GM04503 (cell line): ENCODE measurements around the gene CELSR1.

Experiments used
- DNase-seq: peaks from one replicate; pipeline ENCODE4 v3.0.0-alpha.2; 2012; ENCODE audit warnings: low read depth

The CELSR1 gene

GRCh38 chr22:46574993-46575910 is 37.8 kb upstream of the CELSR1 start:
- DNase-seq: no peak

DNA sequence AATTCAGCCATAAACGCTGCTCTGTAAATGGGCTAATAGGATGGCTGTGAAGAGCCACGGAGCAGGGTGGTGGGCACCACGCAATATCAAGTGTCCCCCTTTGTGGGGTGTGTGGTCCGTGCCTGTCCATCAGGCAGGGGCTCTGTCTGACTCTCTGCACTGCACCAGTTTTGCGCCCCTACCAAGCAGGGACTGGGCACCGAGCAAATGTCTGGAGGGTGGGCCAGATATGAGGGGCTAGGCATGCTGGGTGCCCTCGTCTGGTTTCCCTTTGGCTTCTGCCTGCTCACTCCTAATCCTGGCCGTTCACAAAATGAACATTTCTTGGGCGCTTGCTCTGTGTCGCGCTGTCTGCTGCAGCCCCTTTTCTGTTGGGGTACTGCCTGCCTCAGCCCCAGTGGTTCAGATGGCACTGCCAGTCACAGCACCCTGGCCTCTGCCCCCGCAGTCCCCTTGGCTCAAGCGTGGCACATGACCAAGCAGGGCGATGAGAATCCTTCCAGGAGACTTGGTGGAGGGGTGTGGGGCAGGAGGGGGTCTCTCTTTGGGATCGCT is 37.1 kb upstream of the CELSR1 start:
- DNase-seq: no peak

DNA sequence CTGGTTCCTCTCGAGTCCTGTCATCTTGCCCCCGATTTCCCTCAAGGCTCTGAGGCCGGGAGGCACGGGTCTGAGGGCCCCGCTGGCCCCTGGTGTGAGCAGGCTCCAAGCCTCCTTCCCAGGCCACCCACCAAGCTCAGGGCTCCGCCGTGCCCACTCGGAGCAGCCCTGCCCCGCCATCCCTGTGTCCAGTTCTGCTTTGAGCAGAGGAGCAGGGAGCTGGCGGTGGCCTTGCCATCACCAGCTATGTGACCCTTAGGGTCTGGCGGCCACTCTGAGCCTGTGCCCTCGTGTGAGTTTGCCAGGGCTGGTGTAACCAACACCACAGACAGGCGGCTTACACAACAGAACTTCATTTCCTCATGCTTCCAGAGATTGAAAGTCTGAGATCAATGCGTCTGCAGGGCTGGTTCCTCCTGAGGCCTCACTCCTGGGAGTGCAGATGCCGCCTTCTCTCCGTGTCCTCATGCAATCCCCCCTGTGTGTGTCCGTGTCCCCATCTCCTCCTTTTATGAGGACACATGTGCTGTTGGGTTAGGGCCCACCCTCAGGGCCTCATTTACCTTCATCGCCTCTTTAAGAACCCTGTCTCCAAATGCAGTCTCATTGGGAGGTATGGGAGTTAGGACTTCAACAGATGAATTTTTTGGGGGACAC is 36.5 kb upstream of the CELSR1 start:
- no peak for DNase-seq

DNA sequence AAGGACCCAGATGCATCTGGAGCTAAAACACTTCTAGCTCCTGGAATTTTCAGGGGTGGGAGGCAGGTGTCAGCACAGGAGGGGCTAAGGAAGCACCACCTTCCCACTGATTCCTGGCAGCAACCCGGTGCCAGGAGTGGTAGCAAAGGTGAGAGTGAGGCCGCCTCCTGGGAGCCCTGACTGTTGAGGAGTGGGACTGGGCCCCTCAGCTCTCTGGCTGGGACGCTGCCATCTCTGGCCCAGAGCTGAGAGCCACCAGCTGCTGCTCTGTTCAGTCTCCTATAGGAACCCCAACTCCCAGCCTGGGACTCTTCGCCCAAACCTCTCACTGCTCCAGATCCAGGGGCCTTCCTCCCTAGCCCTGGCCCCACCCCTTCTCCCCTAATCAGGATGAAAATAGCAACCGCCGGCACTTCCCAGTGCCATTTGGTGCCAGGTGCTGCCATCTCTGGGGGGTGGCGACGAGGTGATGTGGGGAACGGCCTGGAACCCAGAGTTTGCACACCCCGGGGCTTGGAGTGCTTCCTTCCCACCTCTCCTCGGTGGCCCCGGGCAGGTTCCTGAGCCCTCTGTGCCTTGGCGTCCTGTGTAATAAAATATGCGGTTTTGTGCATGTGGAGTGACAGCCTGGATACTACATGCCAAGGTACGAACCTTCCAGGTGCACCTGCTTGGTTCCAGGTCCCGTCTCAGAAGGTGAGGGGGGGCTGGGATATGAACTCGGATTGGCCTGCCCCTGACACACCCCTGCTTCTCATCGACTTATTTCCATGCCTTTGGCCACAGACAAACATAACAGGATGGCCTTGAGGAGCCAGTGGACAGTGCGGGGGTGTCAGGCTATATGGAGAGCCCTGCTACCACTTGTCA is 35.7 kb upstream of the CELSR1 start:
- no peak for DNase-seq

GRCh38 chr22:46571642-46572250 is 34.3 kb upstream of the CELSR1 start:
- no peak for DNase-seq

GRCh38 chr22:46569848-46570695 is 32.7 kb upstream of the CELSR1 start:
- DNase-seq: no peak

DNA sequence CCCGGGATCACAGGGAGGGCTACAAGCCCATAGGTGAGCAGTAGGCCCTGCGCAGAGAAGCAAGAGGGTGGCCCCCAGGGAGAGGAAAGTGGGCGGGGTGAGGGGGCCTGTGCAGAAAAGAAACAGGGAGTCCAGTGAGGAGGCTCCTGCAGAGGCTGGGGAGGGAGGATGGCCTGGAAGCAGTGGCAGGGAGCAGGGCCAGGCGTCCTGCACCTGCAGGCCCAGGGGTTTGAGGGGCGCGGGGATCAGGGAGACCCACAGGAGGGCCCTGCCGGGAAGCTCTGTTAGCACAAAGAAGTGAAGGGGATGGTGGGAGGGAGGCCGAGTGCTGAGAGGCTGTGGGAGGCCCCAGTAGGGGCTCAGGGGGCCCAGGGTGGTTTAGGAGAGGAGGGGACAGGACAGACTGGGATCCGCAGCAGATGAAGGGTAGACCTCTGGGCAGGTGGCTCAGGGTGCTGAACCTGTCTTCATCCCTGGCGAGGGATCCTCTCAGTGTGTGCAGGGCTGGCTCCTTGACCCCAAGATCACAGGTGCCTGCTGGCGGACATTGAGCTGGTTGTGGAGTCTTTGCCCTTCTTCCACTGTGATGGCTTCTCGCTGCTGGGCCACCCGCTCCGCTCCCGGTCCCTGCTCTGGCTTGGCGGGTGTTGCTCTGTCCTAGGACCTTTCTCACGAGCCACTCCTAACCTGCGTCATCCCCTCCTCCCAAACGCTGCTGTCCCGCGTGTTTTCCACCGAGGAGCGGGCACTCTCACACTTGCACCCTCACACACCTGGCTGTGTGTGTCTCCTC is 31.8 kb upstream of the CELSR1 start:
- no peak for DNase-seq

DNA sequence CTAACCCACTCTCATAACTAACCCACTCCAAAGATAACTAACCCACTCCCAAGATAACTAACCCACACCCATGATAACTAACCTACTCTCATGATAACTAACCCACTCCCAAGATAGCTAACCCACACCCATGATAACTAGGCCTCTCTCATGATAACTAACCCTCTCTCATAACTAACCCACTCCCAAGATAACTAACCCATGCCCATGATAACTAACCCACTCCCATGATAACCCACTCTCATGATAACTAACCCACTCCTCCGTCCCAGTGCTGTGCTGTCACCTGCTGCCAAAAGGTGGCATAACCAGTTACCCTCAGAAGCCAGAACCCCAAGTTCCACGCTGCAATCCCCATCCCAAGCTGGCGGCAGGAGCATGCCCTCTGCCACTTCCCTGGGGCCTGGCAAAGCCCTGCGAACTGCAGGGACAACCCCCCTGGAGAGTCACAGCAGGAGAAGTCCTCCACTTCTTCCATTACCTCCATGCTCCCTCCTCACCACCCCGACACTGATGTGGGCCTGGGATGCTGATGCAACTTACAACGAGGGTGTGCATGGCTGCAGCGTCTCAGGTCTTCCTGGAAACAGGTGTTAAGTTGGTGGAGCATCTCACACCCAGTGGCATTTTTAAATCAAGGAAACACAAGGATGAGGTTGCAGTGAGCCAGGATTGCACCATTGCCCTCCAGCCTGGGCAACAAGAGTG is 30.8 kb upstream of the CELSR1 start:
- DNase-seq: no peak

GRCh38 chr22:46567471-46567870 is 30.1 kb upstream of the CELSR1 start:
- DNase-seq: no peak

DNA sequence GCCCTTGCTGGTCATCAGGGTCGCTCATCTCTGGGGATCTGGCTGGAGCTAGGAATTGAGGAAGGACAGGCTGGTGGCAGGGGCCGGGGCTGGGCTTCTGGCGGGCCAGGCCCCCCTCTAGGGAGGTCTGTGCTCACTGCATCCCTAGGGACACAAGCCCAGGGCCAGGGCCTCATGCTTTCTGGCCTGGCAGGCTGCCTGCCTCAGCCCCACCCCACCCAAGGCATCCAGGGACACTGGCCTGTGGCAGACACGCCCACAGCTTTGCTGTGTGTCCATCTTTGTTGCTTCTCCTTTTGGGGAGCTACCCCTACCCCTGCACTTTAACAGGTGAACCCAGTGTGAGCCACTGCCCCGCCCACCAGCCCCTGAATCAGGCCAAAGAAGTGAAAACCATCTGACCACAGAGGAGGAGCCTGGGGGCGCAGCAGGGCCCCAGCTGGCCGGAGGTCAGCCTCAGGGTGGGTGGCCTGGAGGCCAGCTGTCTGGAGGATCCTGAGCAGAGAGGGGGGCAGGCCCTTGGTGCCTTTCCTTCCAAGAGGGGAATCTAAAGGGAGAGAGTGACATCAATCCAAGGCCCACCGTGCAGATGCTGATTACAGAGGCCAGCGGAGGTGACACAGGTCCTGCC is 26.8 kb upstream of the CELSR1 start:
- no peak for DNase-seq

- DNase-seq: no peak
These were observed 26.1 kb upstream of the CELSR1 start for GRCh38 chr22:46563381-46564083.

- no peak for DNase-seq
These were observed 24.1 kb upstream of the CELSR1 start for GRCh38 chr22:46561435-46561905.

GRCh38 chr22:46560696-46561295 is 23.4 kb upstream of the CELSR1 start:
- no peak for DNase-seq

GRCh38 chr22:46557736-46558480 is 20.5 kb upstream of the CELSR1 start:
- no peak for DNase-seq

DNA sequence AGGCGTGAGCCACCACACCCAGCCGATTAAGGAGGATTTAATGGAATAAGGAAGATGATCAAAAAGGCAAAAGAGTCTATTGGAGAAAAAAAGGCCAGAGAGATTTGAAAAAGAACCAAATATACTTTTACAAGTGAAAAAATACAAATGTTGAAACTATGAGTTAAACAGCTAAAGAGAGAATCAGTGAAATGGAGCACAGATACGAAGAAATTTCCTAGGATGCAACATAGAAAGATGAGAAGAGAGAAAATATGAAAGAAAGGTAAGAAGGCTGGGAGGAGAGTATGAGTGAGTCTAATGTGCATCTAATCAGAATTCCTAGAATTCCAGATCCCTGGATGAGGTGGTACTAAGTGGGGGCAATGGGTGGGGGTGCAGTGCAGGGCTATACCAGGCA is 19.4 kb upstream of the CELSR1 start:
- DNase-seq: no peak

DNA sequence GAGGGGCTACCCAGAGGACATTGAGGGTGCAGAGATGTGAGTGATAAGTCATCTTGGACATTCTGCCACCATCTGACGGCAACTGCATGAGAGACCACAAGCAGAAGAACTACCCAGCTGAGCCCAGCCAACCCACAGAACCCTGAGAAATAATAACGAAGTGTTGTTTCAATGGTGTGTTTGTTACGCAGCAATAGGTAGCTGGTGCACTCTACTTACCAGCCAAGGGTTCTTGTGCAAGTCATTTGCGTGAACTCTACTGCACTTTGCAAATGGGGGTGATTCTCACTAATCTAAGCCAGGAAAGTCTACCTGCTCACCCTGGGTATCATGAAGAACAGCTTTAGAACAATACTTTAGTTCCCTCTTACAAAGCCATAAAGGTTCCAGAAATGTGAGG is 15.8 kb upstream of the CELSR1 start:
- DNase-seq: no peak

GRCh38 chr22:46551996-46552395 is 14.6 kb upstream of the CELSR1 start:
- no peak for DNase-seq
